22Rv1 (cell line): ENCODE data around the gene OR2B2.
"Not testable (repeated sequence)": the region's sequence is repeated elsewhere in the genome, so short reads cannot be mapped to it uniquely, and the experiment has no call there.

Source experiments
- H3K27ac ChIP-seq: fragments of 450-650 bp; 2 replicates; pipeline ENCODE4 v1.5.1; 2017
- ZFX ChIP-seq: fragments of 450-650 bp; IDR thresholded peaks from 2 replicates; pipeline ENCODE4 v1.6.1; 2017; ENCODE audit warnings: antibody characterized with exemption, borderline replicate concordance
- TF ChIP-seq, protein P1 (sequence below): fragments of 450-650 bp; IDR thresholded peaks from 2 replicates; pipeline ENCODE4 v1.5.1; 2017; ENCODE audit warnings: mild to moderate bottlenecking

OR2B2 gene

DNA sequence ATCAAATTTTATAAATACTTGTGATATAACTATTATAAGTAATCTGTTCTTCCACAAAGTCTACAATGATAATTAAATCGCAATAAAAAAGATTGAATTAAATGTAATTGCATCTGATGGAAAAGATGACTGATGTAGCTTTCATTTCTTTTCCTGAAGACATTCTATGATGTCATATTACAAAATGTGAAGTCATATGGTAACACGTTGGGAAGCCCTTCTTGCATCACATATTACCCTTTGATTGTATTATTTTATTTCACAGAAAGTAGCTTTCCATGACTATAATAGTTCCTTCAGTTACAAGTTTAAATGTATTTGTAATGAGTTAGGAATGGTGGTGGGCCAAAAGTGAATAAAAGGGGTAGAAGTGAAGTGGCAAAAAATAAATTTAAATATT, 19.0 kb upstream of the OR2B2 start:
- TF ChIP-seq, protein P1, sequence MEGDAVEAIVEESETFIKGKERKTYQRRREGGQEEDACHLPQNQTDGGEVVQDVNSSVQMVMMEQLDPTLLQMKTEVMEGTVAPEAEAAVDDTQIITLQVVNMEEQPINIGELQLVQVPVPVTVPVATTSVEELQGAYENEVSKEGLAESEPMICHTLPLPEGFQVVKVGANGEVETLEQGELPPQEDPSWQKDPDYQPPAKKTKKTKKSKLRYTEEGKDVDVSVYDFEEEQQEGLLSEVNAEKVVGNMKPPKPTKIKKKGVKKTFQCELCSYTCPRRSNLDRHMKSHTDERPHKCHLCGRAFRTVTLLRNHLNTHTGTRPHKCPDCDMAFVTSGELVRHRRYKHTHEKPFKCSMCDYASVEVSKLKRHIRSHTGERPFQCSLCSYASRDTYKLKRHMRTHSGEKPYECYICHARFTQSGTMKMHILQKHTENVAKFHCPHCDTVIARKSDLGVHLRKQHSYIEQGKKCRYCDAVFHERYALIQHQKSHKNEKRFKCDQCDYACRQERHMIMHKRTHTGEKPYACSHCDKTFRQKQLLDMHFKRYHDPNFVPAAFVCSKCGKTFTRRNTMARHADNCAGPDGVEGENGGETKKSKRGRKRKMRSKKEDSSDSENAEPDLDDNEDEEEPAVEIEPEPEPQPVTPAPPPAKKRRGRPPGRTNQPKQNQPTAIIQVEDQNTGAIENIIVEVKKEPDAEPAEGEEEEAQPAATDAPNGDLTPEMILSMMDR: no peak
- TF ChIP-seq ZFX: no peak
- no peak overlapping the region for H3K27ac ChIP-seq

DNA sequence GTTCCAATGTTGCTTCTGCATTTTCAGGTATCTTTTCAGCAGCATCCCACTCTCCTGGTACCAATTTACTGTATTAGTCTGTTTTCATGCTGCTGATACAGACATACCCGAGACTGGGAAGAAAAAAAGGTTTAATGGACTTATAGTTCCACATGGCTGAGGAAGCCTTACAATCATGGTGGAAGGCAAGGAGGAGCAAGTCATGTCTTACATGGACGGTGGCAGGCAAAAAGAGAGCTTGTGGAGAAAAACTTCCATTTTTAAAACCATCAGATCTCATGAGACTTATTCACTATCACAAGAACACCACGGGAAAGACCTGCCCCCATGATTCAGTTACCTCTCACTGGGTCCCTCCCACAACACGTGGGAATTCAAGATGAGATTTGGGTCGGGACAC, 17.7 kb upstream of the OR2B2 start:
- H3K27ac ChIP-seq: not testable (repeated sequence)

DNA sequence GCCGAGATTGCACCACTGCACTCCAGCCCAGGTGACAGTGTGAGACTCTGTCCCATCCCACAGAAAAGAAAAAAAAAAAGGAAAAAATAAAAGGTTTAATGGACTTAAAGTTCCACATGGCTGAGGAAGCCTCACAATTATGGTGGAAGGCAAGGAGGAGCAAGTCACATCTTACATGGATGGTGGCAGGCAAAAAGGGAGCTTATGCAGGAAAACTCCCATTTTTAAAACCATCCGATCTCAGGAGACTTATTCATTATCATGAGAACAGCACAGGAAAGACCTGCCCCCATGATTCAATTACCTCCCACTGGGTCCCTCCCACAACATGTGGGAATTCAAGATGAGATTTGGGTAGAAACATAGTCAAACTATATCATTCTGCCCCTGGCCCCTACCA, 15.8 kb upstream of the OR2B2 start:
- H3K27ac ChIP-seq: not testable (repeated sequence)

DNA sequence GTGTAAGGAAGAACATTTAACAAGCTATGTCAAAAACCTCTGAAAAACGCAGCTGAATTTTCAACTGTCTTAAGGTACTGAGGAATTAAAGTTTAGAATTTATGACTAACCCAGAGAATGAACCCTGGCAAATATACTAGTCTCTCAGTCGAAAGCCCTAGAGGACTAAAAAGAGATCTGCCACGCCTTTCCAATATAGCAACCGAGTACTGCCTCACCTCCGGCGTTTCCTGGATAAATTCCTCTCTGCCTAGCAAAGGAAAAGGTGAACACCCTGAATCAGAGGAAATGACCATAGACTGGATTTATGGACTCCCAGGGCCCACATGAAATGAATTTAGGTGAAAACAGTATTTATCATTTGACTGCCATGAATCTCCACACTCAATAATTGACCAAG, 12.0 kb upstream of the OR2B2 start:
- no peak overlapping the region for H3K27ac ChIP-seq
- TF ChIP-seq ZFX: no peak
- TF ChIP-seq, protein P1: no peak

GRCh38 chr6:27922949-27923348, 10.8 kb upstream of the OR2B2 start:
- no peak overlapping the region for H3K27ac ChIP-seq
- no peak for TF ChIP-seq ZFX
- TF ChIP-seq, protein P1: no peak

- TF ChIP-seq ZFX: no peak
- TF ChIP-seq, protein P1: no peak
- H3K27ac ChIP-seq: no peak overlapping the region
Observed at GRCh38 chr6:27908017-27908416, 4.2 kb downstream of the OR2B2 start.

GRCh38 chr6:27902335-27903314, 9.6 kb downstream of the OR2B2 start:
- peak overlapping the region; percentile 85 for H3K27ac ChIP-seq
- TF ChIP-seq ZFX: no peak
- TF ChIP-seq, protein P1: no peak

DNA sequence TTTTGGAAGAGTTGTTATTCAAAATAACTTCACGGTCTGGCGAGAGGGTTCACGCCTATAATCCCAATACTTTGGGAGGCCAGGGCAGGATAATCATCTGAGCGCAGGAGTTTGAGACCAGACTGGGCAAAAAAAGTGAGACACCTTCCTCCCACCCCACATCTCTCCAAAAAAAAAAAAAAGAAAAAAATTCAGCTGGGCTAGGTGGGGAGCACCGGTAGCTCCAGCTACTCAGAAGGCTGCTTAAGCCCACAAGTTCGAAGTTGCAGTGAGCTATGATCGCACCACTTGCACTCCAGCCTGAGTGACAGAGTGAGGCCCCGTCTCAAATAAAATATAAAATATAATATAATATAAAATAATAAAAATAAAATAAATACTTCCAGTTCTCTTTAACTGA, 10.4 kb downstream of the OR2B2 start:
- TF ChIP-seq, protein P1: no peak
- TF ChIP-seq ZFX: no peak

GRCh38 chr6:27900197-27900596, 12.0 kb downstream of the OR2B2 start:
- H3K27ac ChIP-seq: not testable (repeated sequence)

More for the DNA sequence above, 10.4 kb downstream of the OR2B2 start:
- H3K27ac ChIP-seq: no peak overlapping the region
